Upper lobe of right lung (tissue), 1 donor: ENCODE results near the gene ARL5B. TPM values are rescaled to one million over a fixed set of nuclear protein-coding genes. Genes with fewer than 3 reads are reported as not detected.

ENCODE experiments used
- ATAC-seq: fragments of 200-7000 bp; cut with Tn5 transposase; one replicate; pipeline ENCODE4 v1.9.1; 2020; ENCODE audit warnings: mild to moderate bottlenecking, moderate library complexity
- DNase-seq: peaks from one replicate; pipeline ENCODE4 v3.0.0-alpha.2; 2020
- H3K27ac ChIP-seq: fragments of 200-600 bp; one replicate; pipeline ENCODE4 v1.8.0; 2022
- H3K27me3 ChIP-seq: fragments of 200-600 bp; one replicate; pipeline ENCODE4 v1.8.0; 2022; ENCODE audit warnings: mild to moderate bottlenecking
- H3K36me3 ChIP-seq: fragments of 200-600 bp; one replicate; pipeline ENCODE4 v1.8.0; 2022
- H3K4me1 ChIP-seq: fragments of 200-600 bp; one replicate; pipeline ENCODE4 v1.8.0; 2022
- H3K4me3 ChIP-seq: fragments of 200-600 bp; one replicate; pipeline ENCODE4 v1.8.0; 2022; ENCODE audit warnings: mild to moderate bottlenecking
- H3K9me3 ChIP-seq: fragments of 200-600 bp; one replicate; pipeline ENCODE4 v1.8.0; 2022
- CTCF ChIP-seq: fragments of 200-600 bp; IDR thresholded peaks from one replicate; pipeline ENCODE4 v1.8.0; 2022; ENCODE audit warnings: antibody characterized with exemption
- intact Hi-C: fragments of 100-400 bp; cut with DNase I; formaldehyde crosslinking; loops from one replicate; pipeline ENCODE4 v1.11.0; 2022
- total RNA-seq: library from RNA; stranded (reverse); fragmentation: NEBNext Ultra II Directional; extraction: Animal tissue kit (Norgen Biotek cat#: 25700); gene quantifications from one replicate; pipeline ENCODE4 v1.2.1, GENCODE V29; 2021
- donor health status: DM: no; HTN: yes; CAD: no; lungs with severe emphysema.

ARL5B gene
- total RNA-seq, 1 donor from 2014 or later: 11.5 TPM

GRCh38 chr10:18685555-18685954 lies 26.3 kb downstream of the ARL5B start:
- Histone ChIP-seq H3K27ac (no peak overlapping the region), H3K4me3 (no peak overlapping the region), H3K36me3 (no peaks in the 10 kb centered on the region), H3K27me3 (no peaks in the 10 kb centered on the region), H3K4me1 (peaks cover 9% of the 10 kb centered on the region), H3K9me3 (no peaks in the 10 kb centered on the region)
- DNase-seq (no peak), ATAC-seq (no peak)
- intact Hi-C loops: no loop called here
- TF ChIP-seq CTCF: no peak

- H3K36me3 ChIP-seq: no peaks in the 10 kb centered on the region
- no peak overlapping the region for H3K4me3 ChIP-seq
- H3K27me3 ChIP-seq: no peaks in the 10 kb centered on the region
- intact Hi-C loops: no loop called here
- no peaks in the 10 kb centered on the region for H3K4me1 ChIP-seq
- TF ChIP-seq CTCF: no peak
- DNase-seq (no peak), ATAC-seq (no peak)
- no peaks in the 10 kb centered on the region for H3K9me3 ChIP-seq
- H3K27ac ChIP-seq: no peak overlapping the region
These were observed 28.0 kb downstream of the ARL5B start for GRCh38 chr10:18687195-18687594.

GRCh38 chr10:18687706-18688105 lies 28.5 kb downstream of the ARL5B start:
- H3K9me3 ChIP-seq: no peaks in the 10 kb centered on the region
- no peak for TF ChIP-seq CTCF
- no peak overlapping the region for H3K27ac ChIP-seq
- no peak for ATAC-seq
- H3K4me1 ChIP-seq: no peaks in the 10 kb centered on the region
- H3K4me3 ChIP-seq: no peak overlapping the region
- DNase-seq: no peak
- H3K36me3 ChIP-seq: no peaks in the 10 kb centered on the region
- intact Hi-C loops: no loop called here
- H3K27me3 ChIP-seq: no peaks in the 10 kb centered on the region

GRCh38 chr10:18689498-18689897 lies 30.3 kb downstream of the ARL5B start:
- no peaks in the 10 kb centered on the region for H3K9me3 ChIP-seq
- no peaks in the 10 kb centered on the region for H3K4me1 ChIP-seq
- no peak for ATAC-seq
- no peaks in the 10 kb centered on the region for H3K27me3 ChIP-seq
- DNase-seq: no peak
- H3K4me3 ChIP-seq: no peak overlapping the region
- intact Hi-C loops: no loop called here
- H3K27ac ChIP-seq: no peak overlapping the region
- H3K36me3 ChIP-seq: no peaks in the 10 kb centered on the region
- TF ChIP-seq CTCF: peak; percentile 47

GRCh38 chr10:18690541-18690940 lies 31.3 kb downstream of the ARL5B start:
- intact Hi-C loops: no loop called here
- no peak overlapping the region for H3K27ac ChIP-seq
- TF ChIP-seq CTCF: no peak
- H3K4me1 ChIP-seq: no peaks in the 10 kb centered on the region
- DNase-seq (no peak), ATAC-seq (no peak)
- H3K4me3 ChIP-seq: no peak overlapping the region
- no peaks in the 10 kb centered on the region for H3K9me3 ChIP-seq
- H3K27me3 ChIP-seq: no peaks in the 10 kb centered on the region
- no peaks in the 10 kb centered on the region for H3K36me3 ChIP-seq
